Cardiac fibroblast (primary cell): ENCODE data around the gene FBXW11.
A peak's percentile ranks its signal among the peaks of the same experiment; 100 is the strongest.

Experiments used
- DNase-seq, 2 donors: peaks; one replicate each; pipeline versions ENCODE4 v3.0.0 to v3.0.0-alpha.2; 2010; ENCODE audit warnings: low read depth in 2 of 2
- H3K4me3 ChIP-seq, 2 donors: replicated peaks in 1 of 2; 1 replicate in 1 of 2; 2 replicates in 1 of 2; pipeline ENCODE4 v1.5.1; 2011; ENCODE audit warnings: low read depth in 2 of 2, low read length in 2 of 2, mild to moderate bottlenecking in 2 of 2, moderate library complexity in 1 of 2
- TF ChIP-seq, protein P1 (sequence below): IDR thresholded peaks from one replicate; pipeline ENCODE4 v1.5.1; 2011; ENCODE audit warnings: low read depth, mild to moderate bottlenecking, low read length, inconsistent platforms

Gene FBXW11

DNA sequence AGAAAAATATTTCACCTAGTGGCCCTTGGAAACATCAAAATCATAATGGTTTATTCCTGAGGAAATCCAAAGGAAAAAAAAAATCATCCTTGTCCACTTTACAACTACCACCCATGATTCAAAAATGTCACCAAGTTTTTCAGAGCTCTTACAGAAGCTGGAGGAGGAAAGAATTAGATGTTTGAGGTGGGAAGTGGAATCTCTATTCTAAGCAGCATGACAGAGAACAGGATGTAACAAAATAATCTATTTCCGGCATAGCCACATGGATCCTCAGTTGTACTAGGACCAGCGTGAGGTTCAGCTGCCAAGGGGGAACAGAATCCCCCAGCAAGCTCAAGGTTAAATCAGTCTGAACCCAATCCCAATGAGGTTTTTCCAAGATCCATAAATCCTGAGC lies 40.2 kb downstream of the FBXW11 start:
- DNase-seq, result no peak
- TF ChIP-seq, protein P1, sequence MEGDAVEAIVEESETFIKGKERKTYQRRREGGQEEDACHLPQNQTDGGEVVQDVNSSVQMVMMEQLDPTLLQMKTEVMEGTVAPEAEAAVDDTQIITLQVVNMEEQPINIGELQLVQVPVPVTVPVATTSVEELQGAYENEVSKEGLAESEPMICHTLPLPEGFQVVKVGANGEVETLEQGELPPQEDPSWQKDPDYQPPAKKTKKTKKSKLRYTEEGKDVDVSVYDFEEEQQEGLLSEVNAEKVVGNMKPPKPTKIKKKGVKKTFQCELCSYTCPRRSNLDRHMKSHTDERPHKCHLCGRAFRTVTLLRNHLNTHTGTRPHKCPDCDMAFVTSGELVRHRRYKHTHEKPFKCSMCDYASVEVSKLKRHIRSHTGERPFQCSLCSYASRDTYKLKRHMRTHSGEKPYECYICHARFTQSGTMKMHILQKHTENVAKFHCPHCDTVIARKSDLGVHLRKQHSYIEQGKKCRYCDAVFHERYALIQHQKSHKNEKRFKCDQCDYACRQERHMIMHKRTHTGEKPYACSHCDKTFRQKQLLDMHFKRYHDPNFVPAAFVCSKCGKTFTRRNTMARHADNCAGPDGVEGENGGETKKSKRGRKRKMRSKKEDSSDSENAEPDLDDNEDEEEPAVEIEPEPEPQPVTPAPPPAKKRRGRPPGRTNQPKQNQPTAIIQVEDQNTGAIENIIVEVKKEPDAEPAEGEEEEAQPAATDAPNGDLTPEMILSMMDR, result no peak
- H3K4me3 ChIP-seq, result no peak overlapping the region

DNA sequence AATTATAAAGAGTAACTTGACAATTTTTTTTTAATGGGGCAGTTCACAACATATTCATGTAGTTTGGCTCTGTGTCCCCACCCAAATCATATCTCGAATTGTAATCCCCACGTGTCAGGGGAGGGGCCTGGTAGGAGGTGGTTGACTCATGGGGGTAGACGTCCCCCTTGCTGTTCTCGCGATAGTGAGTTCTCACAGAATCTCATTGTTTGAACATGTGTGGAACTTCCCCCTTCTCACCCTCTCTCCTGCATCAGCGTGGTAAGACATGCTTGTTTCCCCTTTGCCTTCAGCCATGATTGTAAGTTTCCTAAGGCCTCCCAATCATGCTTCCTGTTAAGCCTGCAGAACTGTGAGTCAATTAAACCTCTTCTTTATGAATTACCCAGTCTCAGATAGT lies 40.7 kb downstream of the FBXW11 start:
- no peak for DNase-seq
- H3K4me3 ChIP-seq, result no peak overlapping the region
- TF ChIP-seq, protein P1, result no peak

DNA sequence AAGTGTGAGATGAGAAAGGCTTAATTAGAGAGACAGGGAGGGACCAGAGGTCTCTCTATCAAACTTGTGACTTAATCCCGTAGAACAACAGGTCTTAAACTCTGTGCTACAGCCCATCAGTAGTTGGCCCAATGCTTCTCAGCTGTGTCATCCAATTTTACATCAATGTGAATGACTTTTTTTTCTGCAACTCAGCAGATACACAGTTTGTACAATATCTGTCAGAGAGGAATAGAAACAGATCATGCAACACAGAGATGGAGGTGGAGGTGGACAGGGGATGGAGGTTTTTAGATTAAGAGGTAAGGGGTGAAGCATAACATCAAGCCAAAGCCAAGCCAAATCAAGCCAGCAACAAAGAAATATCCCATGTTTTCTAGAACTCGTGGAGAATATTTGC lies 43.0 kb downstream of the FBXW11 start:
- TF ChIP-seq, protein P1, result no peak
- no peak for DNase-seq
- no peak overlapping the region for H3K4me3 ChIP-seq

DNA sequence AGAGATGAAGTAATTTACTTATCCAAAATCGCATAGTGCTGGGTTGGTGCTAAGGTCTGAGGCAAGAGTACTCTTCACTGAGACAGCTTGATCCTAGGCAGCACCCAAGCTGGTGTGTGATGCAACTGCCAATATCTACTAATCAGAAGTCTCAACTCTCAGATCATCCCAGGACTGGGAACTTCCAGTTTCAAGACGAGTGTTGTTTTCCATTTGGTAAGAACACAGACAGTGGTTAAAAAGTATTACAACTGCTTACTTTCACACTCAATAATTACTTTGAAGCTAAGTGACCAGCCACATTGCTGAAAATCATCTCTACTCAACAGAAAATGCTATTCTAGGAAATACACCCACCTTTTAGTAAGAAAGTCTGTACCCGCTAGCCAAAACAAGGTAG lies 45.3 kb downstream of the FBXW11 start:
- no peak overlapping the region for H3K4me3 ChIP-seq
- DNase-seq, result peak; percentile 25 to 39
- TF ChIP-seq, protein P1, result no peak

DNA sequence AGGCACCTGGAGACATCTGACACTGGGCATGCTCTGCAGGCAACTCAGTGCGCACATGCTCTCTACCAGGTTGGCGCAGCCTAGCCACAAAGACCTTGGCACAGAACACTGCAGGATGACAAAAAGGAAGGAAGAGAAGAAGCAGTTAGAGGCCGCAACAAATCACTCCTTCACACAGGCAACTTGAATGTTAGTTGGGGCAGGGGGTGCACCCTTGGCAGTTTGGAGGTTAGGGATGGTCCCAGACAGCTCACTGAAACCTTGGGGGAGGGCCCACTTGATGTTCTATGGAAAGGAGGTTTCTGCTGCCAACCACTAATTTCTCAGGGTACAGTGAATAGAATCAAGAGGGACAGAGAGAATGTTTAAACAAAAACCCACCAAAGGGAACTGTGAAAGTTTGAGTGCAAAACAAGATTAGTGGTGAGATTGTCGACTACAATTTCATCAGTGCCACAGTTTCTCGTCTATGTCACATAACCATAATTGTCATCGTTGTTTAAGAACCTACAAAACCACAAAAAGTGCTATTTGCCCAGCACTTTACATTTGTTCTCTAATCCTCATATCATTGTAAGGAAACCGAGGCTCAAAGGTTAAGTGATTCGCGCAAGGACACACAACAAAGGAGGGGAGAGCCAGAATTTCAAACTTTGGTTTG lies 48.7 kb downstream of the FBXW11 start:
- no peak overlapping the region for H3K4me3 ChIP-seq
- TF ChIP-seq, protein P1, result no peak
- no peak for DNase-seq

DNA sequence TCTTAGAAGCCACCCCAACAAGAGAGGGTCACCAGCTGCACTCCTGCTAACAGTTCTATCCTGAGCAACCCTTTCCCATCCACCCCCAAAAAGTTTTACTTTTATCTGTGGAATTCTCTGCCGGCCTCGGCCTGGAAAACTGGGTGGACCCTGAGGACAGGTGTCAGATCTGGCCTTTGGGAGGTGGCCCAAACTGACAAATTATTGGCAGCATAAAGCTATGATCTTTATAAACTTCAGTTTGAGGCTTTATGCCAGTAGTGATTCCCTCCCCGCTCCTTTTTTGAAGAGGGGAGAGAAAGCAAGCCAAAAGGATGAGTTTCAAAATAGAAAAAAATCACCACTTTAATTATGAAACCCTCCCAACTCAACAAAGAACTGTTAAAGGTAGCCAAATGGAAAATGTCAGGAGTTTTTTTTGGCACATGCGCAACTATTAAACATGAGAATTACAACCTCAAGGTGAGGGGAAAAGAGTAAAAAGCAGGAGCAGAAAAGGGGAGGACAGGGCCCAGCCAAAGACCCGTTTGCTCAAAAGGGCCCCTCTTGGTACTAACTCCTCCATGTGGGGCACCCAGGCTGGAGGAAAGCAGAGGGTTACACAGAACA lies 49.4 kb downstream of the FBXW11 start:
- DNase-seq, result no peak
- H3K4me3 ChIP-seq, result no peak overlapping the region
- TF ChIP-seq, protein P1, result no peak

DNA sequence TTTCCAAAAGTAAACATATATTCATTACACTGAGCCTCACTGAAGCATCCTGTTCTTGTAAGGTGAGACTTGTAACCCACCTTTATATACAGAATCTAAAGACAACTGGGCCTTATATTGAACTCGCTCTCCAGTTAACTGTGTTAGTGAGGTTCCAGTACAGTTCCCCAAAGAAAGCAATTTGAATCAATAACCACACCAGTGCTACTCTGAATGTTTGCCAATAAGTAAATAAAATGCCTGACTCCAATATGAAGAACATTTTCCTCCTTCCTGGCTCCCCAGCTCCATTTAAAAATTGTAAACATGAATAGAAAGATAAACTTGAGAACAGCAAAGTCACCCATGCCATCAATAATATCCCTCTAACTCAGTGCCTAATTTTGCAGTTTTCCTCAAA lies 50.1 kb downstream of the FBXW11 start:
- TF ChIP-seq, protein P1, result no peak
- no peak overlapping the region for H3K4me3 ChIP-seq
- DNase-seq, result no peak
